MG63 (cell line): ENCODE results near the gene SLC16A10. TPM values are rescaled to one million over a fixed set of nuclear protein-coding genes. Genes with fewer than 3 reads are reported as not detected.
"Not testable (repeated sequence)": the region's sequence is repeated elsewhere in the genome, so short reads cannot be mapped to it uniquely, and the experiment has no call there.

Experiments used
- DNase-seq: peaks from one replicate; pipeline ENCODE4 v3.0.0-alpha.2; 2020
- H3K27me3 ChIP-seq: fragments of 250-450 bp; sonication (Bioruptor Pico); 2 replicates; pipeline ENCODE4 v1.5.1; 2020; ENCODE audit warnings: mild to moderate bottlenecking, moderate library complexity
- H3K36me3 ChIP-seq: fragments of 250-450 bp; sonication (Bioruptor Pico); 2 replicates; pipeline ENCODE4 v1.5.1; 2020; ENCODE audit warnings: mild to moderate bottlenecking, moderate library complexity
- H3K4me3 ChIP-seq: fragments of 250-450 bp; sonication (Bioruptor Pico); 2 replicates; pipeline ENCODE4 v1.5.1; 2020; ENCODE audit warnings: mild to moderate bottlenecking, moderate library complexity
- H3K9me3 ChIP-seq: fragments of 250-450 bp; sonication (Bioruptor Pico); 2 replicates; pipeline ENCODE4 v1.5.1; 2020; ENCODE audit warnings: mild to moderate bottlenecking, moderate library complexity
- total RNA-seq: library from RNA; depleted of rRNA; stranded (reverse); fragments of >200 nt; shearing (Covaris generic); gene quantifications from 2 replicates; pipeline ENCODE4 v1.2.3, GENCODE V29; 2014; ENCODE audit warnings: low replicate concordance

SLC16A10 gene
- total RNA-seq, 1 experiment from 2014 or later = 0.40 TPM

DNA sequence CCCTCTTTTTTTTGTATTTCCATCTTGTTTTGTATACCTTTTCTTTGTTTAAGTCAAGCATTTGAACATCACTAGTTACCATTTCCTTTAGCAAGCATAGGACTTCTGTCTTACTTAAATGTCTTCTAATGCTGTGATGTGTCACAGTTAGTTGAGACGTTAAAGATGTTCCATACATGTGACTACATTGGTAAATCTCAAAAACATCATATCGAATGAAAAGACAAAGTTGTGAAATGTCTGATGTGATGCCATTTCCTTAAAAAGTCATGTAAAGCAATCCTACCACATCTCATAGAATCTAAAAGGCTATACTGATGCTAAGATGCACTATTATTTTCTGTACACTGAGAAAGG, 26.8 kb downstream of the SLC16A10 start:
- H3K9me3 ChIP-seq = no peaks in the 10 kb centered on the region
- H3K27me3 ChIP-seq = no peaks in the 10 kb centered on the region
- H3K4me3 ChIP-seq = no peak overlapping the region
- no peaks in the 10 kb centered on the region for H3K36me3 ChIP-seq
- DNase-seq = no peak

DNA sequence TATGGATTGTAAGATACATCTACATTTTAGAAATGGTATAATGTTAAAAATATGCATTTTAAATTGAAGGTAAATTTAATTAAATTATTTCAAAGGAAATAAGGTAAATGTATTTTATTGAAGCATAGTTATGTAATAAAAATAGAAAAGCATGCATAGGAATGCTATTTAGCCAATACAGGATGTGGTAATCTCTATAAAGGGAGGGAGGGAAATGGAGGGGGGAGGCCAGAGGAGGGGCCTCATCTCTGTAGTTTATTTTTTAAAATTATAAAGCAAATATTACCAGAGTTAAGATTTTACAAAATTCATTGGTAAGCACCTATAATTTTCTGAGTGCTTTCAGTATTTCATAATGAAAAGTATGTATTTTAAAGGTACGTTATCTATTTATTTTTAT, 27.2 kb downstream of the SLC16A10 start:
- H3K36me3 ChIP-seq = no peaks in the 10 kb centered on the region
- H3K27me3 ChIP-seq = no peaks in the 10 kb centered on the region
- H3K4me3 ChIP-seq = no peak overlapping the region
- no peak for DNase-seq
- H3K9me3 ChIP-seq = no peaks in the 10 kb centered on the region

DNA sequence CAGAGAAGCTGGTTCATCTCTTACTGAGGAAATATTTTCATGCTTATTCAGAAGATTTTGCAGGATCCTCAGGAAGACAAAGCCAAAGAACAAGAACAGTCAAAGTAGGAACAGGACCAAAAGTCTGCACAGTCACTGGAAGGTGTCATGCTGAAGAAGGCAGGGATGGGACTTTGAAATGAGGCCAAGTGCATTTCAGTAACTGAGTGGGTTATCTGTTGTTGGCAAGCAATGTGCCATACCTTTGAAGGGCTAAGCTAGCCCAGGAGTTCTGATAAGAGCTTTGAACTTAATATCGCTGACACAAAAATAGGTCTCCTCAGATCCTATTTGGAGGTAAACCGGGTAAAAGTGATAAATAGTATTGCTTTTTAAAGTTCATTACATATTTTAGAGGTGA, 31.5 kb downstream of the SLC16A10 start:
- no peaks in the 10 kb centered on the region for H3K27me3 ChIP-seq
- no peak overlapping the region for H3K4me3 ChIP-seq
- no peaks in the 10 kb centered on the region for H3K9me3 ChIP-seq
- no peaks in the 10 kb centered on the region for H3K36me3 ChIP-seq
- no peak for DNase-seq

DNA sequence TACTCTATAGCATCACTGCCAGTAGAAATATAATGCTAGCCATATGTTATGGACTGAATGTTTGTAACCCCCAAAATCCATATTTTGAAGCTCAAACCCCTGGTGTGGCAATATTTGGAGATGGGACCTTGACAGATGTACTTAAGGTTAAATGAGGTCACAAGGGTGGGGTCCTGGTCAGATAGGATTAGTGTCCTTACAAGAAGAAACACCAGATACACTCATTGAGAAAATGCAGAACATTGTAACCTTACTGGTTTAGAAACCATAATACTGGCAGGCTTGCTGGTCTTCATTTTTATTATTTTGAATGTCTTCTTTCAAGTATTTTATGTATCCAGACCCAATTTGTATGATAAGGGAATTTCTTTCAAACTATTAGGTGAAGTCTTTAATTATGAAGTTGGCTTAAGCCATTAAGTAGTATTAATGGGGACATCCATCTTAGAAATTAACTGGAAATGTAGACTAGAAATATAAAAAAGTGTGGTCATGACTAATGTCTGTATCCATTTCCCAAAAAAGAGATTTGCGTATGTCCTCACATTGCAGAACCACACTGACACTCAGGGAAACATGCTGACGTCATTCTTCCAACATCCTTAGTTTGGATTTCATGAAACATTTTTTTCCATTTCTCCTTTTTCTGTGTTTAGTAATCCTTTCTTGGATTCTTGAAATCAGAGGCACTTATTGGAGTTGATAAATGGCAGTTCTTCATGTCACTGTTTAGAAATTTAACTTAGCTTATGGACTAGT, 32.4 kb downstream of the SLC16A10 start:
- Histone ChIP-seq H3K4me3 (no peak overlapping the region), H3K27me3 (no peaks in the 10 kb centered on the region), H3K9me3 (no peaks in the 10 kb centered on the region), H3K36me3 (no peaks in the 10 kb centered on the region)
- DNase-seq = no peak

DNA sequence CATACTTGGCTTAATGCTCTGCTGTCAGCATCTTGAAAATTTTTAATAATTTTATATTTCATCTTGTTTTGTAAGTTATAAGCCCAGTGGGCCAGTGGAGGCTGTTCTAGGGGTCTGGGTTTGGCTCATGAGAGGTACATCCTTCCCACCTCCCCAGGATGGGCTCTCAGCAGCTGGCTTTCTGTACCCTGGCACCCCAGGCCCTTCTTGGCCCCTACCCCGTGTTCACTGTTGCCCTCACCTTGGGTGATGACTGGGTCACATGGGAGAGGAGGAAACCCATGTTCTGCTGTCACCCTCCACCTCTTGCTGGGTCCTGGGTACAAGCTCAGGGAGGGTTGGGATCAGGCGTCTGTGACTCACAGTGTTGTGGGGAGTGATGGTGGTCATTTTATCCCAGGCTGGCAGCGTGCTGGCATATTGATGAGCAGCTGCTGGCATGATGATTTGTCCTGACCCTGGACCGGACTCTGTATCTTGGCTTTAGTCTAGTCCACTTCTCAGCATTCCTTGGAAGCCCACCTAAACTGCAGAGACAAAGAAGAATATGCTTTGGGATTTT, 34.6 kb downstream of the SLC16A10 start:
- DNase-seq = no peak
- no peak overlapping the region for H3K4me3 ChIP-seq
- H3K27me3 ChIP-seq = no peaks in the 10 kb centered on the region
- H3K9me3 ChIP-seq = no peaks in the 10 kb centered on the region
- H3K36me3 ChIP-seq = no peaks in the 10 kb centered on the region

DNA sequence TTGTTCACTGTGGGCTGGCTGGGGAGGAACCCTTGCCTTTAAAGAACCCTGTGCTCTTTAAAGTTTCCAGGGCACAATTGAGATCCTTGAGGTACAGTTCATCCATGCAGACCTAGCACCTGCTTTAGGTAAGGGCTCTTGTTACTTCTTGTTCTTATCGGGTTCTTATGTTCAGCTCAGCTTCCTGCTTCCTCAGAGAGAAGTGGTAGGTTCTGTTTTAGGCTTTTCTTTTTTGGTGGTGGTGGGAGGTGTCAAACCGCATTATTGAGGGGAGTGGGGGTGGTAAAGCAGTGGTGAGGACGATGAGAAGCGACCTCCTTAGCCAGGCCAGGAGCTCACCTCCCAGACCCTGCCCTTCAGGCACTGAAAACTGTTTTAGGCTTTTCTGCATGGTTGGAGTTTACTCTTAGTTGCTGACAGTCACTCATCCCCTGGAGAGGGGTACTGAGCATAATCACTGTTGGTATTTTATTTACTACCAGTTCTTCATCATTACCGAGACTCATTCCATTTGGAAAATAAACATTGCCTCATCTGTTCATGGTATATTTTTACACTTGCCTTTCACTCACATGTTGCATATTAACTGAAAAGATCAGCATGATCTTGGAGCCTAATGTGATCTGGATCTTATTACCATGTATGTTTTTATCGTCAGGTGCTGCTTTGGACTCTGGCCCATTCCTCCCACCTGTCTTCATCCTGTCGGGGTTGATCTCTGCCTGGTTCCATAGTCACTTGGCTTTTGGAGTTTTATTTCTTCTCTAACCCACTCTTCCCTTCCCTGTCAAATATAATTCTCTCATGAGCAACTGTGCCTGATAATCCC, 35.4 kb downstream of the SLC16A10 start:
- no peaks in the 10 kb centered on the region for H3K9me3 ChIP-seq
- H3K4me3 ChIP-seq = no peak overlapping the region
- no peak for DNase-seq
- H3K27me3 ChIP-seq = no peaks in the 10 kb centered on the region
- no peaks in the 10 kb centered on the region for H3K36me3 ChIP-seq

DNA sequence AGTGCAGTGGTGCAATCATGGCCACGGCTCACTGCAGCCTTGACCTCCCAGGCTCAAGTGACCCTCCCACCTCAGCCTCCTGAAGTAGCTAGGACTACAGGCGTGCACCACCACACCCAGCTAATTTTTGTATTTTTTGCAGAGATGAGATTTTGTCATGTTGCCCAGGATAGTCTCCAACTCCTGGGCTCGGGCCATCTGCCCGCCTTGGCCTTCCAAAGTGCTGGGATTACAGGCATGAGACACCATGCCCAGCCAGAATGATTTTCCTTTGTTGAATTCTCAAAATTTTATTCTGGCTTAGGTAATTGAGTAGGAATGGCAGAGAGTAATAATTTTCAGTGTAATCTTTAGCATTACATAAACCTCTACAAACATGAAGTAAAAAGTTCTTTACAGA, 37.1 kb downstream of the SLC16A10 start:
- no peaks in the 10 kb centered on the region for H3K9me3 ChIP-seq
- H3K4me3 ChIP-seq = no peak overlapping the region
- no peaks in the 10 kb centered on the region for H3K27me3 ChIP-seq
- no peaks in the 10 kb centered on the region for H3K36me3 ChIP-seq
- peak; percentile 64 for DNase-seq

DNA sequence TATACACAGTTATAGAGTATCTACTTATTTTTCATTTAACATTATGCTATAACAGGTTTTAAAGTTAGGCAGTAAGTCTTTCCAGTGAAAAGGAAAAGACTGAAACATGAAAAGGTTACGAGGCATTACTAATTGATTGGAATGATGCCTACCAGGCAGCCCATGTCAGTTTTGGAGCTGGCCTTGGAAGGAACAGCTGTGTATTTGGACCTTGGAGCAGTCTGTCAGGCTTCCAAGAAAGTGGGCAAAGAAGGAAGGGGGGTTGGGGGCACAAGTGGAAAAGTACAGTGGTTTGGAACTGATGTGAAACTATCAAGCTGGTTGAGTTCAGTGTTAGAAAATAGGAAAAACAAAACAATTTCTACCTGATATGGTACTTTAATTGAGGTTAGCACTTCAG, 41.7 kb downstream of the SLC16A10 start:
- Histone ChIP-seq H3K4me3 (no peak overlapping the region), H3K9me3 (no peaks in the 10 kb centered on the region), H3K36me3 (no peaks in the 10 kb centered on the region), H3K27me3 (no peaks in the 10 kb centered on the region)
- DNase-seq = peak; percentile 75

DNA sequence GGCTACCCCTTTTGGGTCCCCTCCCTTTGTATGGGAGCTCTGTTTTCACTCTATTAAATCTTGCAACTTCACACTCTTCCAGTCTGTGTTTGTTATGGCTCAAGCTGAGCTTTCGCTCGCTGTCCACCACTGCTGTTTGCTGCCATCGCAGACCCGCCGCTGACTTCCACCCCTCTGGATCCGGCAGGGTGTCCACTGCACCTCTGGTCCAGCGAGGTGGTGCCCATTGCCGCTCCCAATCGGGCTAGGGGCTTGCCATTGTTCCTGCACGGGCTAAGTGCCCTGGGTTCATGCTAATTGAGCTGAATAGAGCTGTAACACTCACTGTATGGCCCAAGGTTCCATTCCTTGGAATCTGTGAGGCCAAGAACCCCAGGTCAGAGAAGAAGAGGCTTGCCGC, 43.7 kb downstream of the SLC16A10 start:
- H3K36me3 ChIP-seq, H3K9me3 ChIP-seq, H3K27me3 ChIP-seq, H3K4me3 ChIP-seq, DNase-seq: not testable (repeated sequence)

DNA sequence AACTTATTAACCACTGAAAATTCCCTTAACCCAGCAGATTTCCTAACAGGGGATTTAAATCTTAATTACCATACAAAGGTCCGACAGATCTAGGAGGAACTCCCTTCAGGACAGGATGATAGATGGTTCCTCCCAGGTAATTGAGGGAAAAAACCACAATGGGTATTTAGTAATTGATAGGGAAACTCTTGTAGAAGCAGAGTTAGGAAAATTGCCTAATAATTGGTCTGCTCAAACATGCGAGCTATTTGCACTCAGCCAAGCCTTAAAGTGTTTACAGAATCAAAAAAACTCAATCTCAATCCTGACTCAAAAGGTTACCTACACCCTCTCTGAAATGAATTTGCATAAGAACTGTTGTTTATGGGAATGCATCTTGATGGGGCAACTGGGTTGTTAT, 45.4 kb downstream of the SLC16A10 start:
- DNase-seq = not testable (repeated sequence)

DNA sequence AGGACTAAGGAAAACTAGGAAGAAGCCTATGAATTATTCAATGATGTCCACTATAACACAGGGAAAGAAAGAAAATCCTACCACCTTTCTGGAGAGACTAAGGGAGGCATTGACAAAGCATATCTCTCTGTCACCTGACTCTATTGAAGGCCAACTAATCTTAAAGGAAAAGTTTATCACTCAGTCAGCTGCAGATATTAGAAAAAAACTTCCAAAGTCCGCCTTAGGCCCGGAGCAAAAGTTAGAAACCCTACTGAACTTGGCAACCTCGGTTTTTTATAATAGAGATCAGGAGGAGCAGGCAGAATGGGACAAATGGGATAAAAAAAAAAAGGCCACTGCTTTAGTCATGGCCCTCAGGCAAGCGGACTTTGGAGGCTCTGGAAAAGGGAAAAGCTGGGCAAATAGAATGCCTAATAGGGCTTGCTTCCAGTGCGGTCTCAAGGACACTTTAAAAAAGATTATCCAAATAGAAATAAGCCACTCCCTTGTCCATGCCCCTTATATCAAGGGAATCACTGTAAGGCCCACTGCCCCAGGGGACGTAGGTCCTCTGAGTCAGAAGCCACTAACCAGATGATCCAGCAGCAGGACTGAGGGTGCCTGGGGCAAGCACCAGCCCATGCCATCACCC, 47.0 kb downstream of the SLC16A10 start:
- H3K36me3 ChIP-seq, H3K4me3 ChIP-seq, H3K27me3 ChIP-seq, H3K9me3 ChIP-seq, DNase-seq: not testable (repeated sequence)

More for the DNA sequence above, 45.4 kb downstream of the SLC16A10 start:
- not testable (repeated sequence) for H3K4me3 ChIP-seq, H3K27me3 ChIP-seq, H3K9me3 ChIP-seq, H3K36me3 ChIP-seq

DNA sequence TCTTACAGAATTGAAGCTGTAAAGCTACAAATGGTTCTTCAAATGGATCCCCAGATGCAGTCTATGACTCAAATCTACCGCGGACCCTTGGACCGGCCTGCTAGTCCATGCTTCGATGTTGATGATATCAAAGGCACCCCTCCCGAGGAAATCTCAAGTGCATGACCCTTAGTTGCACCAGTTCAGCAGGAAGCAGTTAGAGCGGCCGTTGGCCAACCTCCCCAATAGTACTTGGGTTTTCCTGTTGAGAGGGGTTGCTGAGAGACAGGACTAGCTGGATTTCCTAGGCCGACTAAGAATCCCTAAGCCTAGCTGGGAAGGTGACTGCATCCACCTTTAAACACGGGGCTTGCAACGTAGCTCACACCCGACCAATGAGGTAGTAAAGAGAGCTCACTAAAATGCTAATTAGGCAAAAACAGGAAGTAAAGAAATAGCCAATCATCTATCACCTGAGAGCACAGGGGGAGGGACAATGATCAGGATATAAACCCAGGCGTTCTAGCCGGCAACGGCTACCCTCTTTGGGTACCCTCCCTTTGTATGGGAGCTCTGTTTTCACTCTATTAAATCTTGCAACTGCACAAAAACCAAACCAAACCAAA, 50.3 kb downstream of the SLC16A10 start:
- H3K9me3 ChIP-seq, H3K27me3 ChIP-seq, DNase-seq, H3K4me3 ChIP-seq, H3K36me3 ChIP-seq: not testable (repeated sequence)

DNA sequence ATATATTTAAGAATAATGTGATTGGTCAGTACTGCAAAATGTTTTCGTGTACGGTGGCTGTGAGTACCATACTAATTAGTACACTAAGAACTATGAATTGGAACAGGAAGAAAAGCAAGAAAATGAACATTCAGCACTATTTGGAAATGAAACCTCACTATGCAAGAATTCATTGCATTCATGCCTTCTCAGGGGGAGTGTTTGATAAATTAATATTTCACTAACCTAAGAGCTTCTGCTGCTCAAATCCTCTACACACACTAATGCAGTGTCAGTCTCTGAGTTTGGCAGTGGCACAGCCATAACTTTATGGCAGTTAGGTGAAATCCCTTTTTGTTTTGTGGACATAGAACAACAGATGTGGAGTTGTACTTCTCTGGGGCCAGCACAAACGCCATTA, 60.1 kb downstream of the SLC16A10 start:
- Histone ChIP-seq H3K4me3 (no peak overlapping the region), H3K36me3 (no peaks in the 10 kb centered on the region), H3K9me3 (no peaks in the 10 kb centered on the region), H3K27me3 (no peaks in the 10 kb centered on the region; the same call in 1 of the 2 replicates)
- DNase-seq = no peak

DNA sequence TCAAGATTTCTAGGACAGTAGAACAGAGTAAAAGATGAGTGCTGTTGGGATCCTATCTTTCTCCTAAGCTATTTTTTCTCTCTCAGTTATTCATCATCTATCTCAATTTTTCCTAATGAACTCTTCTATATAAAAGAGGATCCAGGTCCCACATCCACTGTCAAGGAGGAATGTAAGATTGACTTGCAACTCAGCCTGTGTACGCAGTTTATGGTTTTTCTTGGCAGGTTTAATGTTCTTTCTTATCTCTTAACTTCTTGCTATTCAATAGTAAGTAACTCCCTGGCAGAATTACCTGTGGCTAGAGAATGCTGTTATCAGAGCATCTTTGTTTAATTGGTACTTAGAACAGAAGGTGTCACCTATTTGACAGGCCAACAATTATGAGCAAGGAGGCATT, 60.8 kb downstream of the SLC16A10 start:
- no peak for DNase-seq
- no peaks in the 10 kb centered on the region for H3K9me3 ChIP-seq
- H3K4me3 ChIP-seq = no peak overlapping the region
- H3K36me3 ChIP-seq = no peaks in the 10 kb centered on the region
- H3K27me3 ChIP-seq = no peaks in the 10 kb centered on the region; the same call in 1 of the 2 replicates

DNA sequence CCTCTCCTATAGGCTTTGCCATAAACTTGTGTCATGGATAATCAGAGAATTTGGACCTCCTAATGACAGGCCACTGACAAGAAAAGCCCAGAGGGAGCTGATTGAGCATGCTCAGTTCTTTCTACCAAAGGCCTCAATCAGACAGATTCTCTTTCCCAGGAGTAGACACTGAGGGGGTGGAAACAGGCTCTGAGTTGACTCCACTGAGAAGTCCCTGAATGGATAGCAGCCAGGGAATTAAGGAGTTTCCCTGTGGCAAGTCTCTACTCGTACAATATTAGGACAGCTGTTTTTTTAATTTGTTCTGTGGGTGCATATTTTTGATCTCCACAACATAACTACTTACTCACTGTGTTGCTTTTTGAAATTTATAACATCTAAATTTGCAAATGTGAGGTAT, 63.3 kb downstream of the SLC16A10 start:
- no peak for DNase-seq
- no peaks in the 10 kb centered on the region; the same call in 1 of the 2 replicates for H3K27me3 ChIP-seq
- H3K4me3 ChIP-seq = no peak overlapping the region
- no peaks in the 10 kb centered on the region for H3K36me3 ChIP-seq
- H3K9me3 ChIP-seq = no peaks in the 10 kb centered on the region

DNA sequence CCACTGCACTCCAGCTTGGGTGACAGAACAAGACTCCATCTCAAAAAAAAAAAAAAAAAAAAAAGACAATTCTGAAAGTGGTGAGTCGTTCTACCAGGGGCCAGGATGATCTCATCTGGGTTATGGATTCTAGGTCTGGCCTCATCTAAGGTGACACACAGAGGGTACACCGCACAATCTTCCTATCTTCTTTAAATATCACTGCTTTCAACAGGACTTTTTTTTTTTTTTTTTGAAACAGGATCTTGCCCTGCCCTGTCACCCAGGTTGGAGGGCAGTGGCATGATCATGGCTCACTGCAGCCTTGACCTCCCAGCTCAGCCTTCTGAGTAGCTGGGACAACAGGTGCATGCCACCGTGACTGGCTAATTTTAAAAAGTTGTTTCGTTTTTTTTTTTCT, 67.7 kb downstream of the SLC16A10 start:
- Histone ChIP-seq H3K9me3 (0 out of 2 replicates have a peak, but pooled peaks cover under 1% of the 10 kb centered on the region), H3K36me3 (no peaks in the 10 kb centered on the region), H3K27me3 (no peaks in the 10 kb centered on the region; the same call in 1 of the 2 replicates), H3K4me3 (no peak overlapping the region)
- peak; percentile 25 for DNase-seq

DNA sequence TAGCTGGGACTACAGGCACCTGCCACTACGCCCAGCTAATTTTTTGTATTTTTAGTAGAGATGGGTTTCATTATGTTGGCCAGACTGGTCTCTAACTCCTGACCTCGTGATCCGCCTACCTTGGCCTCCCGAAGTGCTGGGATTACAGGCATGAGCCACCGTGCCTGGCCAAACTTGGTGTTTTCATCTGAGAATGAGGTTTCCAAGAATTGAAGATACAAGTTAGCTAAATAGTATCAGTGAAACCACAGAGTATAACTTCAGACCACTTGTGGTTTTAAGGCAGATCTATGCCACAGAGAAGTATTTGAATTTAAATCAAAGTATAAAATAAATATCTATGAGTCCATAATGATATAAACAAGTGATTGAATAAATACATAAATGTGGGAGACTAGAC, 70.1 kb downstream of the SLC16A10 start:
- no peak overlapping the region for H3K4me3 ChIP-seq
- 0 out of 2 replicates have a peak, but pooled peaks cover 3% of the 10 kb centered on the region for H3K9me3 ChIP-seq
- H3K27me3 ChIP-seq = no peaks in the 10 kb centered on the region; the same call in 1 of the 2 replicates
- DNase-seq = no peak
- no peaks in the 10 kb centered on the region for H3K36me3 ChIP-seq
